ENCODE measurements around the gene NF1. TPM values are rescaled to one million over a fixed set of nuclear protein-coding genes. Genes with fewer than 3 reads are reported as not detected.
A peak's percentile ranks its signal among the peaks of the same experiment; 100 is the strongest.

The NF1 gene
- total RNA-seq, 2 experiments from 2014 or later: 15.5 to 18.7 TPM

DNA sequence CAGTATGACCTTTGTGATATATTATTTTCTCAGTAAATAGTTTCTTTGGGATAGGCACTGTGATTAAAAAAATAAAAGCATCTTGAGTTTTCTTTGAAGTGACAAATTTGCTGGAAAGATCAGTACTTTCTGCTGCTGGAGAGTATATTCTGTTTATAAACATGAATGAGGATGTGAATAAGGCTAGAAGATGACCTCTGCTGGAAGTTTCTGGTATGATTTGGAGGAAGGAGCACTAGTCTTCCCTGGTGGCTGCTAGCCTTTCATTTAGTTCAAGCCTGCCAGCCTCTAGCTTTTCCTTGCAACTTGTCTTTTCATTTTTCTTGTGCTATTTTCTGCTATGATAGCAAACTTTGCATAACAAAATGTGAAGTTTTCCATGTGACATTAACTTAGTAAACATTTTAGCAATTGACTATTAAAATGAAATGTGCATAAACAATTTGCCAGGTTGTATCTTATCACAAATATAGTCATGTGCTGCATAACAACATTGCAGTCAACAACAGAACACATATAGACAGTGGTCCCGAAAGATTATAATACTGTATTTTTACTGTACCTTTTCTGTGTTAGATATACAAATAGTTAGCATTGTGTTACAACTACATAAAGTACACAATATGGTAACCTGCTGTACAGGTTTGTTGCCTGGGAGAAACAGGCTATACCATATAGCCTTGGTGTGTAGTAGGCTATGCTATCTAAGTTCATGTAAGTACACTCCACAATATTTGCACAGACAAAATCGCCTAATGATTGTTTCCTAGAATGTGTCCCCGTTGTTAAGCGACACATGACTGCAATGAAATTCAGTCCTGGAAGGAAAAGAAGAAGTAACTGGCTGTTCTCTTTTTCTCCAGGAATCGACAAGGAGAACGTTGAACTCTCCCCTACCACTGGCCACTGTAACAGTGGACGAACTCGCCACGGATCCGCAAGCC is 278.6 kb downstream of the NF1 start:
- POLR2A ChIA-PET: interaction anchor here (1.0 to 1.3 kb wide), 2 partner anchors 54 to 63 kb away, joined by 4 read pairs; no protein-coding TSS in a partner anchor
- Mint-ChIP-seq H3K27me3 (no peaks in the 10 kb centered on the region), H3K4me3 (no peak overlapping the region), H3K36me3 (ENCODE audit: low read depth) (peaks cover 14% of the 10 kb centered on the region), H3K9me3 (no peaks in the 10 kb centered on the region), H3K27ac (peak overlapping the region; percentile 3), H3K4me1 (ENCODE audit: low read depth) (peaks cover 30% of the 10 kb centered on the region)
- CTCF ChIA-PET: interaction anchor here (0.6 to 2.3 kb wide), 11 partner anchors 11 to 567 kb away, joined by 3 to 5 read pairs (median 3); partner anchors contain the start of gene EVI2A
- DNase-seq (peak in 4 of 14 experiments; percentile 40 to 78 (median 76)), ATAC-seq (ENCODE audit: poor library complexity) (peak; percentile 90)
- no peaks in the 10 kb centered on the region for H3K27me3 ChIP-seq (ENCODE audit: control insufficient read depth in 1 of 2, insufficient read depth in 2 of 2, low read length in 2 of 2)
- no peak overlapping the region for H3K4me3 ChIP-seq (ENCODE audit: low read length)
- H3K36me3 ChIP-seq (ENCODE audit: insufficient read depth, low read length): peaks cover 8% of the 10 kb centered on the region
- no peaks in the 10 kb centered on the region for H3K4me1 ChIP-seq (ENCODE audit: insufficient read depth, low read length)
- intact Hi-C loops (cut with DNase I, micrococcal nuclease): loop anchor here (1.0 to 5.0 kb wide), 10 partner anchors 63 to 403 kb away; no protein-coding TSS in a partner anchor
- H3K27ac ChIP-seq (ENCODE audit: low read depth in 1 of 2, low read length in 2 of 2): no peak overlapping the region
- H3K9me3 ChIP-seq (ENCODE audit: control insufficient read depth in 1 of 2, insufficient read depth in 1 of 2, low read length in 2 of 2): no peaks in the 10 kb centered on the region
- TF ChIP-seq, protein P1, sequence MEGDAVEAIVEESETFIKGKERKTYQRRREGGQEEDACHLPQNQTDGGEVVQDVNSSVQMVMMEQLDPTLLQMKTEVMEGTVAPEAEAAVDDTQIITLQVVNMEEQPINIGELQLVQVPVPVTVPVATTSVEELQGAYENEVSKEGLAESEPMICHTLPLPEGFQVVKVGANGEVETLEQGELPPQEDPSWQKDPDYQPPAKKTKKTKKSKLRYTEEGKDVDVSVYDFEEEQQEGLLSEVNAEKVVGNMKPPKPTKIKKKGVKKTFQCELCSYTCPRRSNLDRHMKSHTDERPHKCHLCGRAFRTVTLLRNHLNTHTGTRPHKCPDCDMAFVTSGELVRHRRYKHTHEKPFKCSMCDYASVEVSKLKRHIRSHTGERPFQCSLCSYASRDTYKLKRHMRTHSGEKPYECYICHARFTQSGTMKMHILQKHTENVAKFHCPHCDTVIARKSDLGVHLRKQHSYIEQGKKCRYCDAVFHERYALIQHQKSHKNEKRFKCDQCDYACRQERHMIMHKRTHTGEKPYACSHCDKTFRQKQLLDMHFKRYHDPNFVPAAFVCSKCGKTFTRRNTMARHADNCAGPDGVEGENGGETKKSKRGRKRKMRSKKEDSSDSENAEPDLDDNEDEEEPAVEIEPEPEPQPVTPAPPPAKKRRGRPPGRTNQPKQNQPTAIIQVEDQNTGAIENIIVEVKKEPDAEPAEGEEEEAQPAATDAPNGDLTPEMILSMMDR (IDR thresholded peaks at IDR 0.05): peak; percentile 83

DNA sequence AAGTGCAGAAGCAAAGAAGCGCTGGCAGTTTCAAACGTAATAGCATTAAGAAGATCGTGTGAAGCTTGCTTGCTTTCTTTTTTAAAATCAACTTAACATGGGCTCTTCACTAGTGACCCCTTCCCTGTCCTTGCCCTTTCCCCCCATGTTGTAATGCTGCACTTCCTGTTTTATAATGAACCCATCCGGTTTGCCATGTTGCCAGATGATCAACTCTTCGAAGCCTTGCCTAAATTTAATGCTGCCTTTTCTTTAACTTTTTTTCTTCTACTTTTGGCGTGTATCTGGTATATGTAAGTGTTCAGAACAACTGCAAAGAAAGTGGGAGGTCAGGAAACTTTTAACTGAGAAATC is 279.3 kb downstream of the NF1 start:
- H3K27ac Mint-ChIP-seq: no peak overlapping the region
- H3K27me3 Mint-ChIP-seq: no peaks in the 10 kb centered on the region
- H3K4me1 ChIP-seq (ENCODE audit: insufficient read depth, low read length): no peaks in the 10 kb centered on the region
- ATAC-seq (ENCODE audit: poor library complexity) (no peak), DNase-seq (no peak)
- ChIA-PET POLR2A (interaction anchor here (0.9 to 1.0 kb wide), 2 partner anchors 13 to 55 kb away, joined by 4 read pairs; no protein-coding TSS in a partner anchor), CTCF (interaction anchor here (1.4 to 1.8 kb wide), 3 partner anchors 11 to 107 kb away, joined by 4 to 5 read pairs (median 4); no protein-coding TSS in a partner anchor)
- no peaks in the 10 kb centered on the region for H3K27me3 ChIP-seq (ENCODE audit: control insufficient read depth in 1 of 2, insufficient read depth in 2 of 2, low read length in 2 of 2)
- H3K4me3 ChIP-seq (ENCODE audit: low read length): no peak overlapping the region
- no peak overlapping the region for H3K27ac ChIP-seq (ENCODE audit: low read depth in 1 of 2, low read length in 2 of 2)
- no peaks in the 10 kb centered on the region for H3K9me3 Mint-ChIP-seq
- no peaks in the 10 kb centered on the region for H3K9me3 ChIP-seq (ENCODE audit: control insufficient read depth in 1 of 2, insufficient read depth in 1 of 2, low read length in 2 of 2)
- intact Hi-C loops (cut with DNase I, micrococcal nuclease): loop anchor here in 1 of 2 experiments (5.0 kb wide), 1 partner anchor 67 kb away; no protein-coding TSS in a partner anchor
- H3K4me1 Mint-ChIP-seq (ENCODE audit: low read depth): peaks cover 30% of the 10 kb centered on the region
- TF ChIP-seq, protein P1 (IDR thresholded peaks at IDR 0.05): no peak
- peaks cover 14% of the 10 kb centered on the region for H3K36me3 Mint-ChIP-seq (ENCODE audit: low read depth)
- H3K36me3 ChIP-seq (ENCODE audit: insufficient read depth, low read length): peaks cover 8% of the 10 kb centered on the region
- no peak overlapping the region for H3K4me3 Mint-ChIP-seq

DNA sequence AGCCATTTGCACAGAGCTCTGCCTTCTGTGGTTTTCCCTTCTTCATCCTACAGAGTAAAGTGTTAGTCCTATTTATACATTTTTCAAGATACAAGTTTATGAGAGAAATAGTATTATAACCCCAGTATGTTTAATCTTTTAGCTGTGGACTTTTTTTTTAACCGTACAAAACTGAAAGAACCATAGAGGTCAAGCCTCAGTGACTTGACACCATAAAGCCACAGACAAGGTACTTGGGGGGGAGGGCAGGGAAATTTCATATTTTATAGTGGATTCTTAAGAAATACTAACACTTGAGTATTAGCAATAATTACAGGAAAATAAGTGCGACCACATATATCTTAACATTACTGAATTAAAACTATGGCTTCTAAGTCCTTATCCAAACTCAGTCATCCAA is 279.7 kb downstream of the NF1 start:
- H3K4me1 Mint-ChIP-seq (ENCODE audit: low read depth): peaks cover 30% of the 10 kb centered on the region
- TF ChIP-seq, protein P1 (IDR thresholded peaks at IDR 0.05): no peak
- no peak overlapping the region for H3K4me3 Mint-ChIP-seq
- no peak overlapping the region for H3K27ac Mint-ChIP-seq
- ATAC-seq (ENCODE audit: poor library complexity): no peak
- Histone ChIP-seq H3K27ac (ENCODE audit: low read depth in 1 of 2, low read length in 2 of 2) (no peak overlapping the region), H3K36me3 (ENCODE audit: insufficient read depth, low read length) (peaks cover 8% of the 10 kb centered on the region), H3K9me3 (ENCODE audit: control insufficient read depth in 1 of 2, insufficient read depth in 1 of 2, low read length in 2 of 2) (no peaks in the 10 kb centered on the region), H3K4me1 (ENCODE audit: insufficient read depth, low read length) (no peaks in the 10 kb centered on the region), H3K4me3 (ENCODE audit: low read length) (no peak overlapping the region), H3K27me3 (ENCODE audit: control insufficient read depth in 1 of 2, insufficient read depth in 2 of 2, low read length in 2 of 2) (no peaks in the 10 kb centered on the region)
- CTCF ChIA-PET: interaction anchor here (1.4 kb wide), 1 partner anchor 12 kb away, joined by 4 read pairs; no protein-coding TSS in a partner anchor
- intact Hi-C loops (cut with DNase I, micrococcal nuclease): loop anchor here in 1 of 2 experiments (5.0 kb wide), 1 partner anchor 67 kb away; no protein-coding TSS in a partner anchor
- H3K9me3 Mint-ChIP-seq: no peaks in the 10 kb centered on the region
- DNase-seq: no peak
- POLR2A ChIA-PET: interaction anchor here (0.9 to 1.0 kb wide), 2 partner anchors 13 to 55 kb away, joined by 4 read pairs; no protein-coding TSS in a partner anchor
- H3K27me3 Mint-ChIP-seq: no peaks in the 10 kb centered on the region
- peaks cover 14% of the 10 kb centered on the region for H3K36me3 Mint-ChIP-seq (ENCODE audit: low read depth)

All from CD4-positive, alpha-beta T cell (primary cell).